22Rv1 (cell line): ENCODE data around the gene TMEM17.

Source experiments
- H3K27ac ChIP-seq: fragments of 450-650 bp; 2 replicates; pipeline ENCODE4 v1.5.1; 2017
- ZFX ChIP-seq: fragments of 450-650 bp; IDR thresholded peaks from 2 replicates; pipeline ENCODE4 v1.6.1; 2017; ENCODE audit warnings: antibody characterized with exemption, borderline replicate concordance
- TF ChIP-seq, protein P1 (sequence below): fragments of 450-650 bp; IDR thresholded peaks from 2 replicates; pipeline ENCODE4 v1.5.1; 2017; ENCODE audit warnings: mild to moderate bottlenecking

The TMEM17 gene, protein sequence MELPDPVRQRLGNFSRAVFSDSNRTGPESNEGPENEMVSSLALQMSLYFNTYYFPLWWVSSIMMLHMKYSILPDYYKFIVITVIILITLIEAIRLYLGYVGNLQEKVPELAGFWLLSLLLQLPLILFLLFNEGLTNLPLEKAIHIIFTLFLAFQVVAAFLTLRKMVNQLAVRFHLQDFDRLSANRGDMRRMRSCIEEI

GRCh38 chr2:62505750-62506420, at the start of gene TMEM17:
TMEM17 (minus strand) TSS chr2:62506195; CDS start chr2:62506129, 66 bp downstream.
- peak within 1 kb of the TSS; percentile 90 for H3K27ac ChIP-seq
- no peak for TF ChIP-seq ZFX
- TF ChIP-seq, protein P1, sequence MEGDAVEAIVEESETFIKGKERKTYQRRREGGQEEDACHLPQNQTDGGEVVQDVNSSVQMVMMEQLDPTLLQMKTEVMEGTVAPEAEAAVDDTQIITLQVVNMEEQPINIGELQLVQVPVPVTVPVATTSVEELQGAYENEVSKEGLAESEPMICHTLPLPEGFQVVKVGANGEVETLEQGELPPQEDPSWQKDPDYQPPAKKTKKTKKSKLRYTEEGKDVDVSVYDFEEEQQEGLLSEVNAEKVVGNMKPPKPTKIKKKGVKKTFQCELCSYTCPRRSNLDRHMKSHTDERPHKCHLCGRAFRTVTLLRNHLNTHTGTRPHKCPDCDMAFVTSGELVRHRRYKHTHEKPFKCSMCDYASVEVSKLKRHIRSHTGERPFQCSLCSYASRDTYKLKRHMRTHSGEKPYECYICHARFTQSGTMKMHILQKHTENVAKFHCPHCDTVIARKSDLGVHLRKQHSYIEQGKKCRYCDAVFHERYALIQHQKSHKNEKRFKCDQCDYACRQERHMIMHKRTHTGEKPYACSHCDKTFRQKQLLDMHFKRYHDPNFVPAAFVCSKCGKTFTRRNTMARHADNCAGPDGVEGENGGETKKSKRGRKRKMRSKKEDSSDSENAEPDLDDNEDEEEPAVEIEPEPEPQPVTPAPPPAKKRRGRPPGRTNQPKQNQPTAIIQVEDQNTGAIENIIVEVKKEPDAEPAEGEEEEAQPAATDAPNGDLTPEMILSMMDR, result no peak

- TF ChIP-seq, protein P1, result no peak
- no peak for TF ChIP-seq ZFX
- H3K27ac ChIP-seq, result no peak overlapping the region
These were observed 48.4 kb upstream of the TMEM17 start for GRCh38 chr2:62554440-62554839.

DNA sequence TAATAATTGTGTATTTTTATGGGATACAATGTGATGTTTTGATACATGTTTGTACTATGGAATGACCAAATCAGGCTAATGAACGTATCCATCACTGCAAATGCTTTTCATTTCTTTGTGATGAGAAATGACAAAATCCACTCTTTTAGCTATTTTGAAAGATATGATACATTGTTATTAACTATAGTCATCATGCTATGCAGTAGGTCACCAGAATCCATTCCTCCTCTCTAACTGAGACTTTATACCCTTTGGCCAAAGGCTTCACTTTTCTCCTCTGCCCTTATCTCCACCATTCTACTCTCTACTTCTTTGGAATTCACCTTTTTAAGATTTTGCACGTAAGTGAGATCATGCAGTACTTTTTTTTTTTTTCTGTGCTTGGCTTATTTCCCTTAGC, 44.5 kb upstream of the TMEM17 start:
- no peak for TF ChIP-seq ZFX
- TF ChIP-seq, protein P1, result no peak

DNA sequence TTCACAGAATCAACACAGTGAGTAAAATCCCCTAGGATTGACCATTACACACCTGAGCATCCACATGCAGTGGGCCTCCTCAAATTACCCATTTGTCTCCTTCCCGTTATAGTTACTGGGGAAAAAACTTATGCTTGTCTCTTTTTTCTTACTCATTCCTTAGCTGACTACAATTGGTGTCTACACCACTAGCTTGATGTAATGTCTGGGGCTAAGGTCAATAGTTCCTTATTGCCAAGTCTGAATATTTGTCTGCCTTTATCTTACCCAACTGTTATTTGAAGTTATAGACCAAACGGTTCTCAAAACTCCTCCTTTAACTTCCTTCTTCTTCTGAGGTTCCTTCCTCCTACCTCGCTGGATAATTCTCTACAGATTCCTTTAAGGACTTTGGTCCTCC, 41.9 kb upstream of the TMEM17 start:
- no peak overlapping the region for H3K27ac ChIP-seq
- TF ChIP-seq, protein P1, result no peak
- TF ChIP-seq ZFX, result no peak

More for the DNA sequence above, 44.5 kb upstream of the TMEM17 start:
- H3K27ac ChIP-seq, result no peak overlapping the region

GRCh38 chr2:62545261-62545660, 39.3 kb upstream of the TMEM17 start:
- TF ChIP-seq, protein P1, result no peak
- no peak overlapping the region for H3K27ac ChIP-seq

- no peak for TF ChIP-seq ZFX
- TF ChIP-seq, protein P1, result no peak
- H3K27ac ChIP-seq, result no peak overlapping the region
These were observed 34.6 kb upstream of the TMEM17 start for GRCh38 chr2:62540408-62541168.
